OCI-LY7 (cell line): ENCODE results near the gene ABCC9.

Experiments
- EZH2phosphoT487 ChIP-seq: fragments of 200-600 bp; sonication (generic); IDR thresholded peaks from 2 replicates; pipeline ENCODE4 v1.6.1; 2018; ENCODE audit warnings: low read depth, borderline replicate concordance, mild to moderate bottlenecking, mixed run types, antibody characterized with exemption, low read length, moderate library complexity, mixed read lengths
- TF ChIP-seq, protein P1 (sequence below): fragments of 200-600 bp; sonication (generic); conservative IDR thresholded peaks from 2 replicates; pipeline ENCODE4 v1.5.1; 2014; ENCODE audit warnings: mild to moderate bottlenecking, antibody characterized with exemption, low read length, moderate library complexity, mixed read lengths

DNA sequence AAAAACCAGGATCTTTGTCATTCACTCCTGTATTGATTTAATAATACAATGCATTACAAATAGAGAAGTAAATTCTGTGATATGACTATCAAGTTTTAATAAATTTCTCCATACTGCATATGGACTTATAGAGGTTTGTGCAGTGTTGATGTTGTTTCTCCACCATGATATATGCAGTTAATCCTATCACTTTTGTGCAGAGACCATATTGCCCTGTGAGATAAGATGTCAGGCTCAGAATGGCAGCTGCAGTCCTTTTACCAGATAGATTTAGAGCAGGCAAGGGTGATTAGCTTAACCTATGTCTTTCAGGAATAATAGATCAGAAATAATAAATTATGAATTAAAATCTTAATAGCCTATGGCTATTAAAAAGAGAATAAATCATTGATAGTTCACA lies 128.1 kb downstream of the ABCC9 start:
- TF ChIP-seq, protein P1, sequence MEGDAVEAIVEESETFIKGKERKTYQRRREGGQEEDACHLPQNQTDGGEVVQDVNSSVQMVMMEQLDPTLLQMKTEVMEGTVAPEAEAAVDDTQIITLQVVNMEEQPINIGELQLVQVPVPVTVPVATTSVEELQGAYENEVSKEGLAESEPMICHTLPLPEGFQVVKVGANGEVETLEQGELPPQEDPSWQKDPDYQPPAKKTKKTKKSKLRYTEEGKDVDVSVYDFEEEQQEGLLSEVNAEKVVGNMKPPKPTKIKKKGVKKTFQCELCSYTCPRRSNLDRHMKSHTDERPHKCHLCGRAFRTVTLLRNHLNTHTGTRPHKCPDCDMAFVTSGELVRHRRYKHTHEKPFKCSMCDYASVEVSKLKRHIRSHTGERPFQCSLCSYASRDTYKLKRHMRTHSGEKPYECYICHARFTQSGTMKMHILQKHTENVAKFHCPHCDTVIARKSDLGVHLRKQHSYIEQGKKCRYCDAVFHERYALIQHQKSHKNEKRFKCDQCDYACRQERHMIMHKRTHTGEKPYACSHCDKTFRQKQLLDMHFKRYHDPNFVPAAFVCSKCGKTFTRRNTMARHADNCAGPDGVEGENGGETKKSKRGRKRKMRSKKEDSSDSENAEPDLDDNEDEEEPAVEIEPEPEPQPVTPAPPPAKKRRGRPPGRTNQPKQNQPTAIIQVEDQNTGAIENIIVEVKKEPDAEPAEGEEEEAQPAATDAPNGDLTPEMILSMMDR, result no peak
- TF ChIP-seq EZH2phosphoT487, result no peak
